Esophagus muscularis mucosa (tissue), 4 donors: ENCODE data around the gene NTN3. TPM values are rescaled to one million over a fixed set of nuclear protein-coding genes. Genes with fewer than 3 reads are reported as not detected.

Source experiments
- DNase-seq: peaks from one replicate; pipeline ENCODE4 v3.0.0-alpha.2; 2017; ENCODE audit errors: extremely low spot score
- H3K27ac ChIP-seq, 4 donors: fragments of 200-600 bp; sonication (generic); replicated peaks in 1 of 4; 1 replicate in 3 of 4; 2 replicates in 1 of 4; pipeline ENCODE4 v1.5.1; 2016 to 2019; ENCODE audit warnings: mild to moderate bottlenecking in 1 of 4
- H3K27me3 ChIP-seq, 4 donors: fragments of 200-600 bp; sonication (generic); one replicate each; pipeline versions ENCODE4 v1.5.1 to v1.6.0; 2016 to 2019
- H3K36me3 ChIP-seq, 4 donors: fragments of 200-600 bp; sonication (generic); one replicate each; pipeline ENCODE4 v1.5.1; 2016 to 2019
- H3K4me1 ChIP-seq, 4 donors: fragments of 200-600 bp; sonication (generic); one replicate each; pipeline ENCODE4 v1.5.1; 2016 to 2019
- H3K4me3 ChIP-seq, 4 donors: fragments of 200-600 bp; sonication (generic); 1 replicate in 2 of 4; 2 replicates in 2 of 4; pipeline ENCODE4 v1.5.1; 2016 to 2019; ENCODE audit warnings: mild to moderate bottlenecking in 4 of 4, moderate library complexity in 1 of 4
- H3K9me3 ChIP-seq, 4 donors: fragments of 200-600 bp; sonication (generic); 1 replicate in 3 of 4; 2 replicates in 1 of 4; pipeline ENCODE4 v1.5.1; 2016 to 2019
- EP300 ChIP-seq: sonication (generic); formaldehyde crosslinking; IDR thresholded peaks from one replicate; pipeline ENCODE4 v1.6.1; 2017; ENCODE audit warnings: antibody characterized with exemption
- POLR2A ChIP-seq: fragments of 450-650 bp; IDR thresholded peaks from one replicate; pipeline ENCODE4 v1.6.1; 2017; ENCODE audit warnings: antibody characterized with exemption, moderate library complexity, mild to moderate bottlenecking, low read depth
- POLR2AphosphoS5 ChIP-seq, 2 donors: sonication (generic); formaldehyde crosslinking; IDR thresholded peaks; one replicate each; pipeline ENCODE4 v1.6.1; 2017; ENCODE audit warnings: antibody characterized with exemption in 2 of 2
- WGBS: methylation state at CpG from one replicate; pipeline ENCODE4 v1.1.5; 2018; 5-methylcytosine and 5-hydroxymethylcytosine counted together
- intact Hi-C: fragments of 100-400 bp; cut with DNase I; formaldehyde crosslinking; loops from one replicate; pipeline ENCODE4 v1.15.1; 2023
- total RNA-seq, 4 donors: library from RNA; depleted of rRNA; stranded (reverse); fragments of >200 nt; gene quantifications; one replicate each; pipeline versions ENCODE4 v1.1.0 to v1.2.1, GENCODE V29; 2016
- TF ChIP-seq, protein P1 (sequence below), 3 experiments: fragments of 200-600 bp in 2 of 3; fragments of 450-650 bp in 1 of 3; sonication (generic) in 2 of 3; IDR thresholded peaks; one replicate each; pipeline ENCODE4 v1.5.1; 2017 to 2019; ENCODE audit warnings: antibody characterized with exemption in 3 of 3, mild to moderate bottlenecking in 2 of 3, moderate library complexity in 1 of 3

Gene NTN3
- total RNA-seq, 4 donors from 2014 or later, result 0.19 to 0.42 (median 0.29) TPM; not detected in 1

DNA sequence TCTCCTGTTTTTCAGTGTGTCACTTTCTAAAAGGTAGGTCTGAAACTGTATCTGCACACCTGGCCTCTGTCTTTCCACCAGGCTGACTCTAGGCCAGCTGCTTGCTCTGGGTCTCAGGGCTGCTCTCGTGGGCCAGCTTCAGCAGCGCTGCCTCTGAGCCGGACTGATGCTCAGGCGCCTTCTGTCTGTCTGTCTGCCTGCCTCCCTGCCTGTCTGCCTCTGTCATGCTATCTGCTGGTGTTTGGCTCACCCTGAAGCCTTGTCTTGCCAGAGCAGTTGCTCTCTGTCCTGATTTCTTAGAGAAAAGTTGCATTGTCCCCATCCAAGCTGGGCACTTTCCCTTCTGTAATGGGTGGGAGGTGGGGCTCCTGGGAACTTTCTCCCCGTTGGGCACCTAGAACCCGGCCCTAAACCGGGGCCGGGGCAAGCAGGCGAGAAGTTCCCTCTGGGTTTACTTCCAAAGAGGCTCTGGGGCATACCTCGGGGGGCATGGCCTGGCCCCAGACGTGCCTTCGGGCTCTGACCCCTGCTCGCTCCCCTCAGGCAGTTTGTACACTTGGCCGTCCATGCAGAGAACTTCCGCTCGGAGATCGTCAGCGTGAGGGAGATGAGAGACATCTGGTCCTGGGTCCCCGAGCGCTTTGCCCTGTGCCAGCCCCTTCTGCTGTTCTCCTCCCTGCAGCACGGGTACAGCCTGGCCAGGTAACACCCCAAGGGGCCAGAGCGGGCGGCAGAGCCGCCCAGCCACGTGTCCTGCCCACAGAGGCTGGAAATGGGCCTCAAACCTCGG is 26.8 kb downstream of the NTN3 start:
- peak overlapping the region in 2 of 4 donors; percentile 25 to 43 for H3K27ac ChIP-seq

DNA sequence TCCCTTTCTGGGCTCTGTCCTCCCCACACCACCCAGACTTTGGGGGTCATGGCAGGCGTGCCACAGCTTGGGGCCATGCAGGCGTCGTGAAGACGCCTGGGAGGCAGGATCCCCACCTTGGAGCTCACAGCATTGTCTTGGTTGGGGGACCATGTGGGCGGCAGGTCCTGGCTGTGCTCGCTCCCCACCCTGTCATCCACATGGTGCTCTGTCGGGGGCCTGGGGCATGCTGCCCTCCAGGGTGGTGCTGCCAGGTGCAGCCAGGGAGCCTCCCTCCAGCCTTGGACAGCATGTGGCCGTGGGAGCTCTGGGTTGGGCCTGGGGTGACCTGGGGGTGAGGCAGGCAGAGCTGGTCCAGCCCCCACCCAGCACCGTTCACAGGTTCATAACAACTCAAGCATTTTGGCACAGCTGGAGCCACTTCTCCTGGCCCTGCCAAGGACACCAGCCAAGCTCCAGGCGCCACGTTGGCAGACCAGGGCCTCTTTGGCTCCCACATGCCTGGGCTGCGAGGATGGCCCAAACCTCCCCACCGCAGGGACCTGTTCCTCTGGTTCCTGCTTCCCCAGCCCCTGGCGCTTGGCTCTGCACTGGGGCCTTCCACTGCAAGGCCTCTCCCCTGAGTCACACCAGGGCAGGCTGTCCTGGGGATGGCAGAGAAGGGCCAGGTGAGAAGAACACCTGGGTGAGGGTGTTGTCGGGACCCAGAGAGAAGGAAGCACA is 27.6 kb downstream of the NTN3 start:
- H3K4me3 ChIP-seq, result no peak overlapping the region
- peaks cover 13 to 46% (median 30%) of the 10 kb centered on the region in 4 donors for H3K36me3 ChIP-seq
- H3K9me3 ChIP-seq, result no peaks in the 10 kb centered on the region
- H3K27ac ChIP-seq, result peak overlapping the region in 2 of 4 donors; percentile 25 to 43
- peaks cover 42 to 48% (median 45%) of the 10 kb centered on the region in 4 donors for H3K4me1 ChIP-seq
- intact Hi-C loops, result no loop called here
- no peak for DNase-seq
- TF ChIP-seq POLR2AphosphoS5 (IDR thresholded peaks at IDR 0.05), result no peak
- no peak for TF ChIP-seq EP300
- no peak for TF ChIP-seq POLR2A
- TF ChIP-seq, protein P1, sequence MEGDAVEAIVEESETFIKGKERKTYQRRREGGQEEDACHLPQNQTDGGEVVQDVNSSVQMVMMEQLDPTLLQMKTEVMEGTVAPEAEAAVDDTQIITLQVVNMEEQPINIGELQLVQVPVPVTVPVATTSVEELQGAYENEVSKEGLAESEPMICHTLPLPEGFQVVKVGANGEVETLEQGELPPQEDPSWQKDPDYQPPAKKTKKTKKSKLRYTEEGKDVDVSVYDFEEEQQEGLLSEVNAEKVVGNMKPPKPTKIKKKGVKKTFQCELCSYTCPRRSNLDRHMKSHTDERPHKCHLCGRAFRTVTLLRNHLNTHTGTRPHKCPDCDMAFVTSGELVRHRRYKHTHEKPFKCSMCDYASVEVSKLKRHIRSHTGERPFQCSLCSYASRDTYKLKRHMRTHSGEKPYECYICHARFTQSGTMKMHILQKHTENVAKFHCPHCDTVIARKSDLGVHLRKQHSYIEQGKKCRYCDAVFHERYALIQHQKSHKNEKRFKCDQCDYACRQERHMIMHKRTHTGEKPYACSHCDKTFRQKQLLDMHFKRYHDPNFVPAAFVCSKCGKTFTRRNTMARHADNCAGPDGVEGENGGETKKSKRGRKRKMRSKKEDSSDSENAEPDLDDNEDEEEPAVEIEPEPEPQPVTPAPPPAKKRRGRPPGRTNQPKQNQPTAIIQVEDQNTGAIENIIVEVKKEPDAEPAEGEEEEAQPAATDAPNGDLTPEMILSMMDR (IDR thresholded peaks at IDR 0.05), result no peak
- no peaks in the 10 kb centered on the region for H3K27me3 ChIP-seq
- 73% methylated on average over 6 of the region's 15 CpGs for WGBS

More for the DNA sequence above, 26.8 kb downstream of the NTN3 start:
- Histone ChIP-seq H3K9me3 (no peaks in the 10 kb centered on the region), H3K4me3 (no peak overlapping the region), H3K4me1 (peaks cover 41 to 46% (median 44%) of the 10 kb centered on the region in 4 donors), H3K27me3 (no peaks in the 10 kb centered on the region), H3K36me3 (peaks cover 13 to 46% (median 30%) of the 10 kb centered on the region in 4 donors)
- intact Hi-C loops, result no loop called here
- DNase-seq, result no peak
- WGBS, result 66% methylated on average over 16 of the region's 26 CpGs
- TF ChIP-seq, protein P1 (IDR thresholded peaks at IDR 0.05), result no peak
- TF ChIP-seq POLR2AphosphoS5 (IDR thresholded peaks at IDR 0.05) (no peak), EP300 (no peak), POLR2A (no peak)

DNA sequence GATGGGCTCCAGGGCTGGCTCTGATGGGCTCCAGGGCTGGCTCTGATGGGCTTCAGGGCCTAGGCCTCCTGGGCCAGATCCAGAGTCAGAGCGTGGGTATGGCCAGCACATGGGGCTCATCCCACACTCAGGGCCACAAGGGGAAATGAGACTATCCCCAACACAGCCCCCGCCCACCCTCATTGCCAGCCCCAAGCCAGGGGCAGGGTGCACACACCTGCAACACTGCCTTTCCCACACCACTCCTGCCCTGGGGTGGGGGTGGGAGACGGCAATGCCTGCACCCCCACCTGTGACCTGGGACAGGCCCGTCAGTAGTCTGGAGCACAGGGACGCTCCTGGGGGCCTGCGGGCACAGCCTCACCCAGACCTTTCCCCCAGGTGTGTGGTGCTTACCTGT is 28.4 kb downstream of the NTN3 start:
- 97% methylated on average over 4 of the region's 6 CpGs for WGBS
- Histone ChIP-seq H3K9me3 (no peaks in the 10 kb centered on the region), H3K4me3 (no peak overlapping the region), H3K27ac (no peak overlapping the region), H3K4me1 (peaks cover 42 to 48% (median 45%) of the 10 kb centered on the region in 4 donors), H3K27me3 (no peaks in the 10 kb centered on the region), H3K36me3 (peaks cover 13 to 46% (median 30%) of the 10 kb centered on the region in 4 donors)
- intact Hi-C loops, result no loop called here
- no peak for DNase-seq
- TF ChIP-seq POLR2A, result no peak
- TF ChIP-seq POLR2AphosphoS5 (IDR thresholded peaks at IDR 0.05), result no peak
- no peak for TF ChIP-seq EP300
- TF ChIP-seq, protein P1 (IDR thresholded peaks at IDR 0.05), result no peak

DNA sequence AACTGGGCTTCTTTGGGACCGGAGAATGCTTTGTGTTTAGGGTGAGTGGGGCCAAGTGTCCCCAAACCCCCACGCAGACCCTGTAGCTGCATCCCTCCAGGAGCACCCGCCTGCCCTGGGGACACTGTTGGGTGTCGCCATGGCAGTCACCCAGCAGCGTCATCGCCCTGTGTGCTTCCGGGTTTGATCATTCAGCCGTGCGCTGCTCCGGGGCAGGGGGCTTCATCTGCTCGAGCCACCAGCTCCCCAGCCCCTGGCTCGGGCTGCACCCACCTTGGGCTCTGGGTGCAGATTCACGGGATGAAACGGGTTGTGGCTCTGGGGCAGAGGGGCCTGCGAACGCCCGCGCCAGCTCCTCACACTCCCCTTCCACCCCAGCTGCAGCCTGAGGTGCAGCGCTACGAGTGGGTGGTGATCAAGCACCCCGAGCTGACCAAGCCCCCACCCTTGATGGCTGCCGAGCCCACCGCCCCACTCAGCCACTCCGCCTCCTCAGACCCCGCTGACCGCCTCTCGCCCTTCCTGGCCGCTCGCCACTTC is 28.9 kb downstream of the NTN3 start:
- Histone ChIP-seq H3K27ac (no peak overlapping the region), H3K9me3 (no peaks in the 10 kb centered on the region), H3K4me1 (peaks cover 42 to 48% (median 45%) of the 10 kb centered on the region in 4 donors), H3K36me3 (peaks cover 13 to 46% (median 30%) of the 10 kb centered on the region in 4 donors), H3K4me3 (no peak overlapping the region), H3K27me3 (no peaks in the 10 kb centered on the region)
- WGBS, result 88% methylated on average over 18 of the region's 29 CpGs
- DNase-seq, result no peak
- intact Hi-C loops, result loop anchor here (2.0 to 10.0 kb wide), 4 partner anchors 43 to 235 kb away; partner anchors contain the start of genes ABCA3, CCNF and RNPS1
- TF ChIP-seq POLR2AphosphoS5 (IDR thresholded peaks at IDR 0.05), result no peak
- TF ChIP-seq, protein P1 (IDR thresholded peaks at IDR 0.05), result no peak
- no peak for TF ChIP-seq EP300
- TF ChIP-seq POLR2A, result no peak
